Body of pancreas (tissue), 4 donors: ENCODE data around the gene CD86. TPM values are rescaled to one million over a fixed set of nuclear protein-coding genes. Genes with fewer than 3 reads are reported as not detected.

Source experiments
- ATAC-seq: fragments of 150-250 bp; one replicate; pipeline ENCODE4 v1.9.1; 2016
- DNase-seq, 4 donors: peaks; one replicate each; pipeline ENCODE4 v3.0.0-alpha.2; 2019
- H3K27ac ChIP-seq, 4 donors: fragments of 200-600 bp; sonication (generic); 1 replicate in 3 of 4; 2 replicates in 1 of 4; pipeline versions ENCODE4 v1.5.1 to v1.6.1; 2016 to 2019; ENCODE audit warnings: mild to moderate bottlenecking in 1 of 4, mixed read lengths in 1 of 4, moderate library complexity in 1 of 4
- H3K27me3 ChIP-seq, 2 donors: fragments of 200-600 bp; sonication (generic); one replicate each; pipeline ENCODE4 v1.6.0; 2016; ENCODE audit warnings: mild to moderate bottlenecking in 1 of 2
- H3K36me3 ChIP-seq, 2 donors: fragments of 200-600 bp; sonication (generic); replicated peaks in 1 of 2; 2 replicates each; pipeline ENCODE4 v1.5.1; 2016; ENCODE audit warnings: low read depth in 2 of 2; ENCODE audit not compliant: insufficient read depth in 1 of 2
- H3K4me1 ChIP-seq: fragments of 200-600 bp; sonication (generic); one replicate; pipeline ENCODE4 v1.6.0; 2016
- H3K4me3 ChIP-seq, 2 donors: fragments of 200-600 bp; sonication (generic); 1 replicate in 1 of 2; 2 replicates in 1 of 2; pipeline ENCODE4 v1.5.1; 2016 to 2019
- H3K9me3 ChIP-seq, 3 donors: fragments of 200-600 bp; sonication (generic); 1 replicate in 2 of 3; 2 replicates in 1 of 3; pipeline ENCODE4 v1.5.1; 2016
- CTCF ChIP-seq, 7 experiments: fragments of 450-650 bp in 4 of 7; fragments of 200-600 bp in 3 of 7; sonication (generic) in 3 of 7; IDR thresholded peaks; one replicate each; pipeline ENCODE4 v1.5.1; 2016 to 2019; ENCODE audit warnings: antibody characterized with exemption in 7 of 7
- POLR2A ChIP-seq, 3 donors: fragments of 450-650 bp; IDR thresholded peaks; one replicate each; pipeline ENCODE4 v1.6.1; 2016; ENCODE audit warnings: antibody characterized with exemption in 3 of 3, mild to moderate bottlenecking in 2 of 3
- WGBS, 2 donors: methylation state at CpG; one replicate each; pipeline ENCODE4 v1.1.5; 2017; 5-methylcytosine and 5-hydroxymethylcytosine counted together
- intact Hi-C: fragments of 100-400 bp; cut with DNase I; formaldehyde crosslinking; loops from one replicate; pipeline ENCODE4 v1.15.1; 2023
- total RNA-seq, 2 donors: library from RNA; depleted of rRNA; stranded (reverse); fragments of >200 nt; gene quantifications; one replicate each; pipeline ENCODE4 v1.1.0, GENCODE V29; 2016

The CD86 gene
- total RNA-seq, 2 donors from 2014 or later = 2.9 to 7.6 TPM

- no peaks in the 10 kb centered on the region for H3K9me3 ChIP-seq
- 91 to 93% methylated on average over 8 of the region's 8 CpGs for WGBS, 2 donors
- H3K4me3 ChIP-seq = no peak overlapping the region
- ATAC-seq (no peak), DNase-seq (no peak)
- no peaks in the 10 kb centered on the region for H3K36me3 ChIP-seq
- H3K27me3 ChIP-seq = no peaks in the 10 kb centered on the region
- intact Hi-C loops = no loop called here
- no peaks in the 10 kb centered on the region for H3K4me1 ChIP-seq
- TF ChIP-seq POLR2A (IDR thresholded peaks at IDR 0.05) (no peak), CTCF (IDR thresholded peaks at IDR 0.05) (no peak)
- H3K27ac ChIP-seq = no peak overlapping the region
These were observed 24.5 kb downstream of the CD86 start for GRCh38 chr3:122079524-122080206.

DNA sequence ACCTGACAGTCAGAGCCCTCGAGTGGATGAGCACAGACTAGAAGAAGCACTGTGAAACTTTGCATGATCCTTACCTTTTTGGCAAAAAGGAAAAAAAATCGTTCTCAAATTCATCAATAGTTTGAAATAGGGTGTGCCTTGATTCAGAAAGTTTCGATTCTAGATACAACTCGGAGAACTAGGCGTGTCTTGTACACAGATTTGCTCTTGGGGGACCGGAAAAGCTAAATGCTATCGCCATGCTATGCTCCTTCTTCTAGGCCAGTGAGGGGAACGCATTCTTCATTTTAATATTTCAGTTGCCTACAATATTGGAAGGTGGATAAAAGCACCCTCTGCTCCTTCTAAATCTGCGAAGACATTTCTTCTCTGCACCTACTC, 25.0 kb downstream of the CD86 start:
- no peak overlapping the region for H3K27ac ChIP-seq
- intact Hi-C loops = no loop called here

GRCh38 chr3:122081543-122082247, 26.5 kb downstream of the CD86 start:
- H3K4me3 ChIP-seq = no peak overlapping the region
- H3K36me3 ChIP-seq = no peaks in the 10 kb centered on the region
- TF ChIP-seq POLR2A (IDR thresholded peaks at IDR 0.05) = no peak
- no peak for TF ChIP-seq CTCF (IDR thresholded peaks at IDR 0.05)
- DNase-seq (no peak), ATAC-seq (no peak)
- H3K27me3 ChIP-seq = no peaks in the 10 kb centered on the region
- H3K27ac ChIP-seq = no peak overlapping the region
- 53 to 55% methylated on average over 7 of the region's 7 CpGs for WGBS, 2 donors
- no peaks in the 10 kb centered on the region for H3K4me1 ChIP-seq
- no peaks in the 10 kb centered on the region for H3K9me3 ChIP-seq
- intact Hi-C loops = no loop called here

More for the DNA sequence above, 25.0 kb downstream of the CD86 start:
- Histone ChIP-seq H3K36me3 (no peaks in the 10 kb centered on the region), H3K4me1 (no peaks in the 10 kb centered on the region), H3K27me3 (no peaks in the 10 kb centered on the region), H3K4me3 (no peak overlapping the region), H3K9me3 (no peaks in the 10 kb centered on the region)
- DNase-seq = no peak
- no peak for ATAC-seq
- 84 to 85% methylated on average over 9 of the region's 9 CpGs for WGBS, 2 donors
- TF ChIP-seq CTCF (IDR thresholded peaks at IDR 0.05) = no peak
- TF ChIP-seq POLR2A (IDR thresholded peaks at IDR 0.05) = no peak

- WGBS, 2 donors = 63 to 75% methylated on average over 3 of the region's 3 CpGs
- Histone ChIP-seq H3K36me3 (no peaks in the 10 kb centered on the region), H3K4me1 (no peaks in the 10 kb centered on the region), H3K27me3 (no peaks in the 10 kb centered on the region), H3K9me3 (no peaks in the 10 kb centered on the region), H3K4me3 (no peak overlapping the region), H3K27ac (no peak overlapping the region)
- intact Hi-C loops = no loop called here
- TF ChIP-seq POLR2A (IDR thresholded peaks at IDR 0.05) (no peak), CTCF (IDR thresholded peaks at IDR 0.05) (no peak)
- DNase-seq = no peak
- no peak for ATAC-seq
These were observed 27.2 kb downstream of the CD86 start for GRCh38 chr3:122082357-122082756.
